Spleen (tissue), 7 donors: Measurements from ENCODE around the gene MYH10.

ENCODE experiments used
- CTCF ChIP-seq, 11 experiments: fragments of 200-600 bp in 7 of 11; fragments of 450-650 bp in 4 of 11; sonication (generic) in 4 of 11; IDR thresholded peaks in 8 of 11; conservative IDR thresholded peaks in 3 of 11; 1 replicate in 7 of 11; 2 replicates in 4 of 11; pipeline versions ENCODE4 v1.4.0 to v1.8.0; 2016 to 2021; ENCODE audit warnings: antibody characterized with exemption in 11 of 11, inconsistent platforms in 4 of 11, mild to moderate bottlenecking in 1 of 11
- POLR2A ChIP-seq, 3 donors: fragments of 450-650 bp; IDR thresholded peaks; one replicate each; pipeline ENCODE4 v1.5.1; 2017; ENCODE audit warnings: antibody characterized with exemption in 3 of 3, mild to moderate bottlenecking in 1 of 3
- POLR2AphosphoS5 ChIP-seq, 3 donors: sonication (generic); formaldehyde crosslinking; IDR thresholded peaks; one replicate each; pipeline ENCODE4 v1.5.1; 2017; ENCODE audit warnings: antibody characterized with exemption in 3 of 3
- donor health status: DM: no; HTN: no; CAD: no; lungs with moderate emphysema.
- donor health status: DM: no; HTN: no; CAD: no.
- donor health status: DM: no; HTN: no; CAD: no.

DNA sequence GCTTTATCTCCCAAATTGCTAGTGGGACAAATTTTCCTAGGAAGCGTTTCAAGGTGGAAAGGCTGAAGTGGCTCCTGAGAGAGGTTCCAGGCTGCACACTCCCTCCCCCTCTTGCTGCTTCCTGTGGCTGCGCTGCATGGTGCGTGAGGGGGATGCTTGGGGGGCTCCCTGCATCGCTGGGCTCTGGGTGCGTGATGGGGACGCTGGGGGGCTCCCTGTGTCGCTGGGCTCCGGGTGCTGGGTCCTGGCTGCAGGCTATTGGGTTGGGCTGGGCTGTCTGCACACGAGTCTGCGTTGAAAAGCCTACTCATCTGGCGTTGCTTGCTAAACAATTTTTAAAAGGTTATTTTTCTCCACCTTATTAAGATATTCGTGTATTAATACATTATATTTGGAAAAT is 164.8 kb downstream of the MYH10 start:
- no peak for TF ChIP-seq CTCF (IDR thresholded peaks at IDR 0.05 in 8 of 11, conservative IDR thresholded peaks at IDR 0.05 in 3 of 11)
- no peak for TF ChIP-seq POLR2A (IDR thresholded peaks at IDR 0.05)
- no peak for TF ChIP-seq POLR2AphosphoS5 (IDR thresholded peaks at IDR 0.05)
